ENCODE measurements around the gene SERPINB7. TPM values are rescaled to one million over a fixed set of nuclear protein-coding genes. Genes with fewer than 3 reads are reported as not detected.
"Not testable (repeated sequence)": the region's sequence is repeated elsewhere in the genome, so short reads cannot be mapped to it uniquely, and the experiment has no call there.

The SERPINB7 gene, protein sequence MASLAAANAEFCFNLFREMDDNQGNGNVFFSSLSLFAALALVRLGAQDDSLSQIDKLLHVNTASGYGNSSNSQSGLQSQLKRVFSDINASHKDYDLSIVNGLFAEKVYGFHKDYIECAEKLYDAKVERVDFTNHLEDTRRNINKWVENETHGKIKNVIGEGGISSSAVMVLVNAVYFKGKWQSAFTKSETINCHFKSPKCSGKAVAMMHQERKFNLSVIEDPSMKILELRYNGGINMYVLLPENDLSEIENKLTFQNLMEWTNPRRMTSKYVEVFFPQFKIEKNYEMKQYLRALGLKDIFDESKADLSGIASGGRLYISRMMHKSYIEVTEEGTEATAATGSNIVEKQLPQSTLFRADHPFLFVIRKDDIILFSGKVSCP
- total RNA-seq: not detected

DNA sequence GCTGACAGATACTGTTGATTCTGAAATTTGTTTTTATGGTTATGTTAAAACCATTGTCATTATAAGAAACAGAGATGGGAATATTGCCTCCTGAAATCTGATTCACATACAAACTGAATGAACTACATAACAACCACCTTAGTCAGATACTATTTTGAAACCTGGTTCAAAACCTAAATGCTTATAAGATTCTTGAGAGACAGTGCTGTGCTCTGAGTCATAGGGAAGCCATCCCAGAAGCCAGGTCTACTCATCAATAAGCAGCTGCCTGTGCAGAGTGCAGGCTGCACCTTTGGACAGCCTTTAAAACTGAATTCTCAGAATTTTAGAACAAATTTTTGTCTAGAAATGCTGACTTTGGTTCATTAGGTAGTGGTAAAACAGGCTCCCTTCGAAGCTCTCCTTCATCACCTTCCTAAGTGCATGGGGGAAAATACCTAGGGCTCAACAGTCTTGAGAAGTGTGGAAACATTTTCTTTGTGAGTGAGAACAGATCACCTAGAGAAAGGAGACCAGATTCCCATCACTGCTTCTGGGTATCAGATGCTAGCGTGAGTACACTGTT is at the start of gene SERPINB7:
SERPINB7 (plus strand) TSS at position 253 of the 565 bp plus-strand sequence. CDS start 6,955 bp downstream, outside the sequence.
- Mint-ChIP-seq H3K4me1 (no peaks in the 10 kb centered on the region), H3K27me3 (peaks cover 7% of the 10 kb centered on the region), H3K9me3 (no peaks in the 10 kb centered on the region), H3K4me3 (no peak within 1 kb of the TSS), H3K36me3 (ENCODE audit: low read depth) (no peaks in the 10 kb centered on the region), H3K27ac (no peak within 1 kb of the TSS)
- ChIA-PET CTCF (no interaction called here), POLR2A (no interaction called here)
- DNase-seq: no peak

DNA sequence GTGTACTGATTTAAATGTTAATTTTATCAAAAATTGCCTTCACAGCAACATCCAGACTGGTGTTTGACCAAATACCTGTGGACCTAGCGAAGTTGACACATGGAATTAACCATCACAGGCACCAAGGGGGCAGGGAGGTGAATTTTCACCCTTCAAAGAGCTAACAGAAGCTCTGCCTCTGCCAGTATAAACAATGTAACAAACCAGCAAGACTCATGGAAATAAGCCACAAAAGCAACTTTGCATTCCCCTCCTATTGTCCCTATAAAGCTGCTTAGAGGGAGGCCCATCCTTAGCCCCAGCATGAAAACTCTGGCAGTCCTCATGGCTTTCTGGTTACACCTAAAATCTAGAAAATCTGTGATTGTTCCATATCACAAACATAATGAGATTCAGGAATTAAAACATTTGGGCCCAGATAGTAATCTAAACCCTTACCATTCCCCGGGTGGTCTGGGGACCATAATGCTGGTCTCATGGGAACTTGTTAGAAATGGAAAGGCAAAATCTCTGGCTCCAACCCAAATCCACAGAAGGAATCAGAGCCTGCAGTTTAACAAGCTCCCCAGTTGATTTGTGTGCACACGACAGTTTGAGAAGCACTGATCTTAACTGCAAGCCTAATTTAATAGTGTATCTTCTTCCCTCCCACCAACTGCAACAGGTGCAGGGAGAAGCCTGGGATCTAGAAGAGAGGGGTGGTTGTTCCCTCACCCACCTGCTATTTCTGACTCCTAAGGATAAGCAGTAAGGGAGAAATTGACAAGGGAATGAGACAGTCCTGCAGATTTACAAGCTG is 49.3 kb upstream of the SERPINB7 start:
- Mint-ChIP-seq H3K27ac (no peak overlapping the region), H3K27me3 (no peaks in the 10 kb centered on the region), H3K36me3 (ENCODE audit: low read depth) (no peaks in the 10 kb centered on the region), H3K9me3 (no peaks in the 10 kb centered on the region), H3K4me3 (no peak overlapping the region), H3K4me1 (no peaks in the 10 kb centered on the region)
- no peak for DNase-seq
- ChIA-PET POLR2A (no interaction called here), CTCF (no interaction called here)

GRCh38 chr18:63730773-63731172 is 44.4 kb upstream of the SERPINB7 start:
- CTCF ChIA-PET: no interaction called here
- no peak overlapping the region for H3K27ac Mint-ChIP-seq
- H3K4me3 Mint-ChIP-seq: no peak overlapping the region
- no peaks in the 10 kb centered on the region for H3K36me3 Mint-ChIP-seq (ENCODE audit: low read depth)
- H3K4me1 Mint-ChIP-seq: no peaks in the 10 kb centered on the region
- no peak for DNase-seq
- no peaks in the 10 kb centered on the region for H3K9me3 Mint-ChIP-seq
- POLR2A ChIA-PET: no interaction called here
- no peaks in the 10 kb centered on the region for H3K27me3 Mint-ChIP-seq

GRCh38 chr18:63731215-63731614 is 44.0 kb upstream of the SERPINB7 start:
- H3K27ac Mint-ChIP-seq: no peak overlapping the region
- no peaks in the 10 kb centered on the region for H3K27me3 Mint-ChIP-seq
- H3K4me1 Mint-ChIP-seq: no peaks in the 10 kb centered on the region
- no peaks in the 10 kb centered on the region for H3K9me3 Mint-ChIP-seq
- no peaks in the 10 kb centered on the region for H3K36me3 Mint-ChIP-seq (ENCODE audit: low read depth)
- CTCF ChIA-PET: no interaction called here
- no peak for DNase-seq
- POLR2A ChIA-PET: no interaction called here
- no peak overlapping the region for H3K4me3 Mint-ChIP-seq

DNA sequence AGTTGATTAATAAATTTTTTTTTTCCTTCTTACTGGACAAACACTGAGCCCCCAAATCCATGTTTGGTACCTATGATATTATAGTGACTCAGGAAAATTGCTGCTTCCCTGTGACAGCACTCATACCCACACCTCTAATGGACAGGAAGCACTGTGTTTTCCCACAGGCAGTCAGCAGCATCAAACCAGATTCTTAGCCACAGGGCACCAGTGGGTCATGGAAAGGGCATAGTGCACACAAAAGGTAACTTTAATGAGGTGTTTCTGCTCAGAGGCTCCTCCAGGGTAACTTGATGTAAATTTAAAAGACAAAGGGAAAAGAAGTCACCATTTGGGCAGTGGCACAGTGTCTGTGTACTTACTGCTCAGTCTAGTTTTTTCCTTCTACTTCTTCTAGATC is 38.3 kb upstream of the SERPINB7 start:
- no peak for DNase-seq
- CTCF ChIA-PET: no interaction called here
- H3K27ac Mint-ChIP-seq: no peak overlapping the region
- H3K4me1 Mint-ChIP-seq: no peaks in the 10 kb centered on the region
- no peaks in the 10 kb centered on the region for H3K36me3 Mint-ChIP-seq (ENCODE audit: low read depth)
- no peaks in the 10 kb centered on the region for H3K9me3 Mint-ChIP-seq
- POLR2A ChIA-PET: no interaction called here
- H3K27me3 Mint-ChIP-seq: no peaks in the 10 kb centered on the region
- no peak overlapping the region for H3K4me3 Mint-ChIP-seq

DNA sequence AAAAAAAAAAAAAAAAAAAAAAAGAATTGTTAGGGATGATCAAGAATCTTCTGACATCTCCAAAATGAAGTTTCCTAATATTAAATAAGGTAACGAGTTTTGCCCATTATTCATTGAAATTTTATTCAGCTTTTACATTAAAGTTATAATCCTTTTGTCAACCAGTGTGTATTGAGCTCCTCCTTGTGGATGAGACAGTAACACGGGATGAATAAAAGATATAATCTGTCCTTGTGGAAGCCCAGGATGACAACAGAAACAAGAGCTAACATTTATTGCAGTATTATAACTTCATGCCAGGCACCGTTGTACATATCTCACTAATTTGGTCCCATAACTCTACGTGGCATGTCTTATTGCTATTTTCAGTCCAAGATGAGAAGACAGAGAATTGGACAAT is 33.4 kb upstream of the SERPINB7 start:
- H3K27ac Mint-ChIP-seq: no peak overlapping the region
- no peak for DNase-seq
- H3K4me3 Mint-ChIP-seq: no peak overlapping the region
- H3K36me3 Mint-ChIP-seq (ENCODE audit: low read depth): no peaks in the 10 kb centered on the region
- POLR2A ChIA-PET: no interaction called here
- CTCF ChIA-PET: no interaction called here
- H3K4me1 Mint-ChIP-seq: no peaks in the 10 kb centered on the region
- no peaks in the 10 kb centered on the region for H3K9me3 Mint-ChIP-seq
- no peaks in the 10 kb centered on the region for H3K27me3 Mint-ChIP-seq

- H3K9me3 Mint-ChIP-seq: no peaks in the 10 kb centered on the region
- H3K27me3 Mint-ChIP-seq: no peaks in the 10 kb centered on the region
- ChIA-PET CTCF (no interaction called here), POLR2A (no interaction called here)
- DNase-seq: no peak
- H3K4me3 Mint-ChIP-seq: no peak overlapping the region
- no peaks in the 10 kb centered on the region for H3K36me3 Mint-ChIP-seq (ENCODE audit: low read depth)
- no peak overlapping the region for H3K27ac Mint-ChIP-seq
- no peaks in the 10 kb centered on the region for H3K4me1 Mint-ChIP-seq
These were observed 28.2 kb upstream of the SERPINB7 start for GRCh38 chr18:63747006-63747405.

DNA sequence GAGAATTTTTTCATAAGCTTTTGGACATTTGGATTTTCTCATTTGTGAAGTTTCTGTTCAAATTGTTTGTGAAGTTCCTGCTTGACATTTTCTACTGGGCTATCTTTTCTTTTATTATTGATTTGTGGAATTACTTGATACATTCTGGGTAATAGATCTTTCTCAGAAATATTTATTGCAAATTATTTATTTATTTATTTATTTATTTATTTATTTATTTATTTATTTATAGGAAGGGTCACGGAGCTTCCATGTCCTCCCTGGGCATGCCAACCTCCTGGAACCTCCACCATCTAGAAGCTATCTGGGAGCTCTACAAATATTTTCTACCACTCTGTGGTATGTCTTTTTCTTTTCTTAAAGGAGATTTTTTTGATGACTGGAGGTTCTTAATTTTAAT is 25.7 kb upstream of the SERPINB7 start:
- Mint-ChIP-seq H3K9me3 (no peaks in the 10 kb centered on the region), H3K36me3 (ENCODE audit: low read depth) (no peaks in the 10 kb centered on the region), H3K4me3 (no peak overlapping the region), H3K4me1 (no peaks in the 10 kb centered on the region), H3K27me3 (no peaks in the 10 kb centered on the region), H3K27ac (no peak overlapping the region)
- no peak for DNase-seq
- ChIA-PET POLR2A (no interaction called here), CTCF (no interaction called here)

- Mint-ChIP-seq H3K4me3 (no peak overlapping the region), H3K36me3 (ENCODE audit: low read depth) (no peaks in the 10 kb centered on the region), H3K27me3 (no peaks in the 10 kb centered on the region), H3K27ac (no peak overlapping the region), H3K9me3 (no peaks in the 10 kb centered on the region), H3K4me1 (no peaks in the 10 kb centered on the region)
- no peak for DNase-seq
- POLR2A ChIA-PET: no interaction called here
- CTCF ChIA-PET: no interaction called here
These were observed 22.6 kb upstream of the SERPINB7 start for GRCh38 chr18:63752636-63753035.

- H3K27ac Mint-ChIP-seq: no peak overlapping the region
- H3K9me3 Mint-ChIP-seq: no peaks in the 10 kb centered on the region
- DNase-seq: no peak
- H3K36me3 Mint-ChIP-seq (ENCODE audit: low read depth): no peaks in the 10 kb centered on the region
- no peaks in the 10 kb centered on the region for H3K27me3 Mint-ChIP-seq
- H3K4me3 Mint-ChIP-seq: no peak overlapping the region
- ChIA-PET CTCF (no interaction called here), POLR2A (no interaction called here)
- no peaks in the 10 kb centered on the region for H3K4me1 Mint-ChIP-seq
These were observed 21.5 kb upstream of the SERPINB7 start for GRCh38 chr18:63753676-63754075.

- H3K9me3 Mint-ChIP-seq: peaks cover 9% of the 10 kb centered on the region
- ChIA-PET POLR2A (no interaction called here), CTCF (no interaction called here)
These were observed 17.7 kb upstream of the SERPINB7 start for GRCh38 chr18:63757541-63757940.

DNA sequence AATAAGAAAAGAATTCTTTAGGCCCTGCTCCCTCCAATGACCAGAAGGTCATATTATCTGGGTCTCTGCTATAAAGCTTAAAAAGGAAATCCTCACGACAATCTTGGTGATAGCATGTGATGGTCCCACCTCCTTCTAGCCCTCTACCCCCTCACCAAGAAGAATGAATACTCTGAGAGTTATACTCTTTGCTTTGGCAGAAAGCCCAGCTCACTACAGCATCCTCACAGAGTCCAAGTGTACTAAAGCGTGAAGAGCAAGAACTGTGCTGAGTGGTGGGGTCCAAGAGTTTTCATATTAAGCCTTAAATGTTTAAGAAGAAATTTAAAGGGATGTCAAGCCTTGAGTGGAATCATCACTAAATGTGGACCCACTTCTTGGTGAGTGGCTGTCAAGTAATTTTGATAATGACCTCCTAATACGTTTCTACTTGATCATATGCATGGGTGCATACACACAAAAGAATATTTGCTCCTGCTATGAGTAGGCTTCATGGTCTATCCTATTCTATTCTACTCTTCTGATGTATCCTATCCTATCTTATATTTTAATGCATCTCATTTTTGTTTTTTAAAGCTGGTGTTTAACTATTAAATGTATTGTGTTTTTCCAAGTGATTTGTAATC is 16.5 kb upstream of the SERPINB7 start:
- DNase-seq: no peak
- Mint-ChIP-seq H3K27me3 (no peaks in the 10 kb centered on the region), H3K4me1 (no peaks in the 10 kb centered on the region), H3K27ac (no peak overlapping the region), H3K9me3 (peaks cover 9% of the 10 kb centered on the region), H3K36me3 (ENCODE audit: low read depth) (no peaks in the 10 kb centered on the region), H3K4me3 (no peak overlapping the region)
- ChIA-PET CTCF (no interaction called here), POLR2A (no interaction called here)

More at GRCh38 chr18:63757541-63757940, 17.7 kb upstream of the SERPINB7 start:
- no peaks in the 10 kb centered on the region for H3K4me1 Mint-ChIP-seq
- H3K4me3 Mint-ChIP-seq: no peak overlapping the region
- no peaks in the 10 kb centered on the region for H3K27me3 Mint-ChIP-seq
- no peak overlapping the region for H3K27ac Mint-ChIP-seq
- H3K36me3 Mint-ChIP-seq (ENCODE audit: low read depth): no peaks in the 10 kb centered on the region
- DNase-seq: no peak

GRCh38 chr18:63759786-63760185 is 15.4 kb upstream of the SERPINB7 start:
- H3K27ac Mint-ChIP-seq; DNase-seq; H3K36me3 Mint-ChIP-seq (ENCODE audit: low read depth); POLR2A ChIA-PET; H3K4me1 Mint-ChIP-seq; H3K4me3 Mint-ChIP-seq; H3K9me3 Mint-ChIP-seq; CTCF ChIA-PET; H3K27me3 Mint-ChIP-seq: not testable (repeated sequence)

All from activated CD4-positive, alpha-beta T cell treated with anti-CD3 and anti-CD28 coated beads, Interleukin-2, amount 10 ng/mL, durations not matched to agents 7 days and 5 days (primary cell).